ENCODE measurements around the gene SUPT3H.
"Not testable (repeated sequence)": the region's sequence is repeated elsewhere in the genome, so short reads cannot be mapped to it uniquely, and the experiment has no call there.

Gene SUPT3H

GRCh38 chr6:44868335-44868668 lies 509.4 kb downstream of the SUPT3H start:
- DNase-seq, result no peak

GRCh38 chr6:44867571-44868334 lies 510.0 kb downstream of the SUPT3H start:
- no peak for DNase-seq

GRCh38 chr6:44865184-44865583 lies 512.5 kb downstream of the SUPT3H start:
- not testable (repeated sequence) for DNase-seq

GRCh38 chr6:44859901-44860410 lies 517.8 kb downstream of the SUPT3H start:
- no peak for DNase-seq

GRCh38 chr6:44858998-44859397 lies 518.7 kb downstream of the SUPT3H start:
- DNase-seq, result no peak

GRCh38 chr6:44856479-44856878 lies 521.3 kb downstream of the SUPT3H start:
- no peak for DNase-seq

GRCh38 chr6:44855562-44856411 lies 521.9 kb downstream of the SUPT3H start:
- no peak for DNase-seq

- no peak for DNase-seq
Observed at GRCh38 chr6:44854712-44855443, 522.9 kb downstream of the SUPT3H start.

GRCh38 chr6:44851176-44851575 lies 526.6 kb downstream of the SUPT3H start:
- no peak for DNase-seq

- DNase-seq, result no peak
Observed at GRCh38 chr6:44850312-44850711, 527.4 kb downstream of the SUPT3H start.

GRCh38 chr6:44849806-44850205 lies 527.9 kb downstream of the SUPT3H start:
- no peak for DNase-seq

GRCh38 chr6:44843734-44844133 lies 534.0 kb downstream of the SUPT3H start:
- no peak for DNase-seq

GRCh38 chr6:44842616-44843015 lies 535.1 kb downstream of the SUPT3H start:
- DNase-seq, result no peak

GRCh38 chr6:44841829-44842228 lies 535.9 kb downstream of the SUPT3H start:
- no peak for DNase-seq

GRCh38 chr6:44837741-44838140 lies 540.0 kb downstream of the SUPT3H start:
- no peak for DNase-seq

GRCh38 chr6:44837255-44837654 lies 540.5 kb downstream of the SUPT3H start:
- DNase-seq, result no peak

- DNase-seq, result no peak
Observed at GRCh38 chr6:44833248-44833647, 544.5 kb downstream of the SUPT3H start.

GRCh38 chr6:44831002-44831610 lies 546.6 kb downstream of the SUPT3H start:
- no peak for DNase-seq

GRCh38 chr6:44829836-44830235 lies 547.9 kb downstream of the SUPT3H start:
- no peak for DNase-seq

GRCh38 chr6:44828780-44829179 lies 549.0 kb downstream of the SUPT3H start:
- DNase-seq, result no peak

GRCh38 chr6:44826025-44826676 lies 551.6 kb downstream of the SUPT3H start:
- DNase-seq, result no peak

GRCh38 chr6:44825273-44825672 lies 552.5 kb downstream of the SUPT3H start:
- DNase-seq, result no peak
